H1 (cell line): ENCODE results near the gene AOPEP. TPM values are rescaled to one million over a fixed set of nuclear protein-coding genes. Genes with fewer than 3 reads are reported as not detected.

ENCODE experiments used
- CEBPB ChIP-seq: IDR thresholded peaks from 2 replicates; pipeline ENCODE4 v1.6.1; 2012; ENCODE audit warnings: low read depth, low read length
- CHD2 ChIP-seq: IDR thresholded peaks from 2 replicates; pipeline ENCODE4 v1.6.1; 2012; ENCODE audit warnings: low read length, improper control_type of control experiment
- CTBP2 ChIP-seq: IDR thresholded peaks from 2 replicates; pipeline ENCODE4 v1.7.0; 2011; ENCODE audit warnings: borderline replicate concordance, mild to moderate bottlenecking, moderate library complexity, mixed read lengths, low read length; ENCODE audit not compliant: insufficient read depth, insufficient read length
- FOSL1 ChIP-seq: IDR thresholded peaks from 2 replicates; pipeline ENCODE4 v1.6.1; 2011; ENCODE audit warnings: mild to moderate bottlenecking, low read depth, low read length, moderate library complexity; ENCODE audit not compliant: insufficient read depth
- GTF2F1 ChIP-seq: IDR thresholded peaks from 2 replicates; pipeline ENCODE4 v1.6.1; 2012; ENCODE audit warnings: low read depth, low read length, improper control_type of control experiment, borderline replicate concordance
- POU5F1 ChIP-seq: IDR thresholded peaks from 2 replicates; pipeline ENCODE4 v1.6.1; 2011; ENCODE audit warnings: low read depth, mild to moderate bottlenecking, low read length, moderate library complexity
- RFX5 ChIP-seq: IDR thresholded peaks from 2 replicates; pipeline ENCODE4 v1.6.1; 2011; ENCODE audit warnings: low read depth, low read length, improper control_type of control experiment, borderline replicate concordance
- polyA plus RNA-seq, 7 experiments: library from polyadenylated mRNA; depleted of rRNA in 3 of 7; stranded (reverse) in 5 of 7; unstranded in 2 of 7; fragments of >200 nt in 5 of 7; fragments of 200-250 nt in 2 of 7; gene quantifications; 1 replicate in 5 of 7; 2 replicates in 1 of 7; 4 replicates in 1 of 7; pipeline versions ENCODE4 v1.2.1 to v1.2.3, GENCODE V29; 2011 to 2013; ENCODE audit warnings: missing spikeins in 2 of 7, mixed read lengths in 2 of 7
- total RNA-seq: library from RNA; stranded (reverse); fragmentation: NEBNext Ultra II Directional; extraction: Animal tissue kit (Norgen Biotek cat#: 25700); gene quantifications from 2 replicates; pipeline ENCODE4 v1.2.1, GENCODE V29; 2021

The AOPEP gene
- total and polyA plus RNA-seq, 2 of the 8 experiments (the other 6 are each of a cell fraction or from before 2014, with no cell fraction given), result 6.1 to 14.3 TPM

GRCh38 chr9:95096807-95097206, 370.3 kb downstream of the AOPEP start (continued):
- TF ChIP-seq CTBP2 (no peak), RFX5 (no peak), FOSL1 (no peak), GTF2F1 (no peak), CEBPB (peak; percentile 44; the same call in 1 of the 2 replicates), POU5F1 (no peak), CHD2 (no peak)
